HL-60 (cell line): ENCODE results near the gene HRAS.
A peak's percentile ranks its signal among the peaks of the same experiment; 100 is the strongest.

ENCODE experiments used
- DNase-seq, 2 experiments: peaks; one replicate each; pipeline ENCODE4 v3.0.0-alpha.2; 2010 to 2020; ENCODE audit warnings: low read depth in 1 of 2, low spot score in 1 of 2
- H3K27ac ChIP-seq: fragments of 250-450 bp; sonication (Bioruptor Pico); replicated peaks from 2 replicates; pipeline ENCODE4 v1.5.1; 2020; ENCODE audit warnings: mild to moderate bottlenecking, moderate library complexity
- H3K27me3 ChIP-seq: fragments of 250-450 bp; sonication (Bioruptor Pico); 2 replicates; pipeline ENCODE4 v1.5.1; 2021; ENCODE audit warnings: mild to moderate bottlenecking, moderate library complexity; ENCODE audit not compliant: insufficient read depth, poor library complexity, severe bottlenecking
- H3K4me3 ChIP-seq: replicated peaks from 2 replicates; pipeline ENCODE4 v1.5.1; 2011; ENCODE audit warnings: mild to moderate bottlenecking, control low read depth, low read length; ENCODE audit not compliant: insufficient read depth
- CTCF ChIP-seq: IDR thresholded peaks from one replicate; pipeline ENCODE4 v1.5.1; 2011; ENCODE audit warnings: low read length, control low read depth, inconsistent platforms; ENCODE audit not compliant: insufficient read depth
- GABPA ChIP-seq: IDR thresholded peaks from 2 replicates; pipeline ENCODE4 v1.6.1; 2012; ENCODE audit warnings: low read depth
- POLR2AphosphoS5 ChIP-seq: IDR thresholded peaks from 2 replicates; pipeline ENCODE4 v1.6.1; 2012; ENCODE audit warnings: low read depth
- REST ChIP-seq: IDR thresholded peaks from 2 replicates; pipeline ENCODE4 v1.6.1; 2012; ENCODE audit warnings: low read depth; ENCODE audit not compliant: insufficient replicate concordance
- SPI1 ChIP-seq: IDR thresholded peaks from 2 replicates; pipeline ENCODE4 v1.6.1; 2012; ENCODE audit warnings: low read depth, mild to moderate bottlenecking, borderline replicate concordance

Gene HRAS

GRCh38 chr11:497565-498296 is 37.6 kb downstream of the HRAS start:
- H3K4me3 ChIP-seq: no peak overlapping the region
- no peaks in the 10 kb centered on the region for H3K27me3 ChIP-seq
- DNase-seq: no peak
- H3K27ac ChIP-seq: no peak overlapping the region
- no peak for TF ChIP-seq REST
- peak; percentile 30 for TF ChIP-seq POLR2AphosphoS5

GRCh38 chr11:496834-497564 is 38.4 kb downstream of the HRAS start:
- Histone ChIP-seq H3K4me3 (no peak overlapping the region), H3K27ac (no peak overlapping the region), H3K27me3 (no peaks in the 10 kb centered on the region)
- peak; percentile 39 for TF ChIP-seq POLR2AphosphoS5
- TF ChIP-seq CTCF: no peak
- DNase-seq: no peak

GRCh38 chr11:495537-495931 is 39.8 kb downstream of the HRAS start:
- no peaks in the 10 kb centered on the region for H3K27me3 ChIP-seq
- TF ChIP-seq CTCF (no peak), REST (no peak), GABPA (no peak), SPI1 (no peak), POLR2AphosphoS5 (no peak)
- H3K4me3 ChIP-seq: no peak overlapping the region
- H3K27ac ChIP-seq: no peak overlapping the region
- DNase-seq: no peak

- H3K27ac ChIP-seq: no peak overlapping the region
- no peak for DNase-seq
- no peaks in the 10 kb centered on the region for H3K27me3 ChIP-seq
- TF ChIP-seq GABPA (no peak), SPI1 (no peak), REST (no peak), CTCF (no peak), POLR2AphosphoS5 (no peak; the same call in none of the 2 replicates)
- H3K4me3 ChIP-seq: no peak overlapping the region
Observed at GRCh38 chr11:494761-495536, 40.4 kb downstream of the HRAS start.
